ENCODE measurements around the gene RWDD4.
"Not testable (repeated sequence)": the region's sequence is repeated elsewhere in the genome, so short reads cannot be mapped to it uniquely, and the experiment has no call there.

RWDD4 gene

GRCh38 chr4:183635741-183636140, 23.2 kb downstream of the RWDD4 start:
- DNase-seq (ENCODE audit: low spot score) = no peak

- no peak for DNase-seq (ENCODE audit: low spot score)
Observed at GRCh38 chr4:183635321-183635720, 23.7 kb downstream of the RWDD4 start.

- DNase-seq (ENCODE audit: low spot score) = no peak
Observed at GRCh38 chr4:183633476-183634400, 25.2 kb downstream of the RWDD4 start.

GRCh38 chr4:183632689-183633088, 26.3 kb downstream of the RWDD4 start:
- no peak for DNase-seq (ENCODE audit: low spot score)

GRCh38 chr4:183631577-183632198, 27.3 kb downstream of the RWDD4 start:
- no peak for DNase-seq (ENCODE audit: low spot score)

GRCh38 chr4:183627979-183628588, 30.9 kb downstream of the RWDD4 start:
- no peak for DNase-seq (ENCODE audit: low spot score)

GRCh38 chr4:183627286-183627685, 31.7 kb downstream of the RWDD4 start:
- not testable (repeated sequence) for DNase-seq (ENCODE audit: low spot score)

- no peak for DNase-seq (ENCODE audit: low spot score)
Observed at GRCh38 chr4:183626168-183626567, 32.8 kb downstream of the RWDD4 start.

GRCh38 chr4:183624548-183624947, 34.4 kb downstream of the RWDD4 start:
- no peak for DNase-seq (ENCODE audit: low spot score)

- DNase-seq (ENCODE audit: low spot score) = no peak
Observed at GRCh38 chr4:183621875-183622274, 37.1 kb downstream of the RWDD4 start.

GRCh38 chr4:183620421-183620820, 38.6 kb downstream of the RWDD4 start:
- DNase-seq (ENCODE audit: low spot score) = no peak

- no peak for DNase-seq (ENCODE audit: low spot score)
Observed at GRCh38 chr4:183618681-183619080, 40.3 kb downstream of the RWDD4 start.

GRCh38 chr4:183617075-183617474, 41.9 kb downstream of the RWDD4 start:
- DNase-seq (ENCODE audit: low spot score) = no peak

- no peak for DNase-seq (ENCODE audit: low spot score)
Observed at GRCh38 chr4:183612329-183613250, 46.4 kb downstream of the RWDD4 start.

GRCh38 chr4:183611210-183611830, 47.7 kb downstream of the RWDD4 start:
- no peak for DNase-seq (ENCODE audit: low spot score)

- DNase-seq (ENCODE audit: low spot score) = no peak
Observed at GRCh38 chr4:183610613-183611012, 48.4 kb downstream of the RWDD4 start.

GRCh38 chr4:183610033-183610432, 49.0 kb downstream of the RWDD4 start:
- DNase-seq (ENCODE audit: low spot score) = no peak

GRCh38 chr4:183609151-183609550, 49.8 kb downstream of the RWDD4 start:
- no peak for DNase-seq (ENCODE audit: low spot score)

GRCh38 chr4:183607894-183608293, 51.1 kb downstream of the RWDD4 start:
- no peak for DNase-seq (ENCODE audit: low spot score)

- no peak for DNase-seq (ENCODE audit: low spot score)
Observed at GRCh38 chr4:183602557-183603027, 56.4 kb downstream of the RWDD4 start.

- DNase-seq (ENCODE audit: low spot score) = no peak
Observed at GRCh38 chr4:183601381-183601780, 57.6 kb downstream of the RWDD4 start.

All from D341Med (cell line).